Measurements from ENCODE around the gene FOXO6. TPM values are rescaled to one million over a fixed set of nuclear protein-coding genes. Genes with fewer than 3 reads are reported as not detected.
A peak's percentile ranks its signal among the peaks of the same experiment; 100 is the strongest.

FOXO6 gene
- total RNA-seq, 3 donors from 2014 or later: 0.20 to 0.22 TPM; not detected in 1

DNA sequence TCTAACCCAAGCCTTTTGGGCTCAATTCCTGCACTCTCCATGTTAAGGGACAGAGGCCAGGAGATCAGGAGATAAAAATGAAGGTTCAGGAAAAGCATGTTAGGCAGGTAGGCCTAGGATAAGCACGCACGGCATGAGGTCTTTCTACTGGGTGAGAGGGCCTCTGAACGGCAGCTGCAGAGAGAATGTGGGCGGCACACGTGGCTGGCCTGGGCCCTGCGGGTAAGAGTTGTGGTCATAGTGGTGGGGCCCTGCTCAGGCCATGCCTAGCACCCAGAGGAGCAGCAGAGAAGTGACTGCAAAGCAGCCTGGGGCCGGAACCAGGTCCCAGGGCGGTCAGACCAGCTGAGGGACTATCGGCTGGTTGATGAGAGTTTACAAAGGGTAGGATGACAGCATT, 7.5 kb upstream of the FOXO6 start:
- peaks cover 7% of the 10 kb centered on the region for H3K27me3 Mint-ChIP-seq (ENCODE audit: low read depth)
- no peaks in the 10 kb centered on the region for H3K36me3 Mint-ChIP-seq (ENCODE audit: insufficient read depth)
- no peak overlapping the region for H3K4me3 Mint-ChIP-seq
- H3K4me1 Mint-ChIP-seq (ENCODE audit: low read depth): no peaks in the 10 kb centered on the region
- DNase-seq (no peak), ATAC-seq (no peak)
- no peaks in the 10 kb centered on the region for H3K9me3 Mint-ChIP-seq

DNA sequence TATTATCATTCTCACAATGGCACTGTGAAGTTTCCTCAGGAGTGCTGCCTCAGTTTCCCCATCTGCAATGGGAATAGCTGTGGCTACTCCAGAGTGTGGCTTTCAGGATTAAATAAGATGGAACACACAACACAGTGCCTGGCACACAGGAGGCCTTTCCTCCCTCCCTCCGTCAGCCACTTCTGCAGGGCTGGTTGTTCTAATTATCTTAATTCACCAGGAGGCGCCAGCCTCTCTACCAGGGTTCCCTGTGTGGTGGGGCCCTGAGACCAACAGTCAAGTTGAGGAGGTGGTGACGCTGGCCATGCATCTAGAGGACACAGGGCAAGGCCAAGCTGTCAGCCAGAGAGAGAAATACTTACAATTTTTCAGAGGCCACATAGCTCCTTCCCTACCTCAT, 6.3 kb upstream of the FOXO6 start:
- no peaks in the 10 kb centered on the region for H3K36me3 Mint-ChIP-seq (ENCODE audit: insufficient read depth)
- DNase-seq (no peak), ATAC-seq (no peak)
- H3K4me3 Mint-ChIP-seq: no peak overlapping the region
- H3K9me3 Mint-ChIP-seq: no peaks in the 10 kb centered on the region
- H3K27me3 Mint-ChIP-seq (ENCODE audit: low read depth): peaks cover 8% of the 10 kb centered on the region
- no peaks in the 10 kb centered on the region for H3K4me1 Mint-ChIP-seq (ENCODE audit: low read depth)

DNA sequence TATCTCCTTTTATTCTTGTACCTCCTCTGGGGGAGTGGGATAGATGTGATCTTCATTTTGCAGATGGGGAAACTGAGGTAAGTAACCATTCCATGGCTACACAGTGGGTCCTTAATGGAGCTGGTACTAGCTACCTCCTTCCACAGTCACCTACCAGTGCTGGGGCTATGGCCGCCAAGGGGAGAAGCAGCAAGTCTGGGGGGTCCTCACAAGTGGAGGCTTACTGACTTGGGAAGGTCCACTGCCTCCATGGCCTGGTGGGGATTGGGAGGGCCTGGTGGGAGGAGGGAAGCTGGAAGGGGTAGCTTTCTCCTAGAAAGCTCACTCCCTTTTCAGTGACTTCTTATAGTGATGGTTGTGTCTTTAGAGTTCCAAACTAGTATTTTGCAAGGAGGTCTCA, 5.9 kb upstream of the FOXO6 start:
- H3K9me3 Mint-ChIP-seq: no peaks in the 10 kb centered on the region
- ATAC-seq (no peak), DNase-seq (no peak)
- H3K36me3 Mint-ChIP-seq (ENCODE audit: insufficient read depth): no peaks in the 10 kb centered on the region
- H3K4me3 Mint-ChIP-seq: no peak overlapping the region
- peaks cover 2% of the 10 kb centered on the region for H3K4me1 Mint-ChIP-seq (ENCODE audit: low read depth)
- peaks cover 8% of the 10 kb centered on the region for H3K27me3 Mint-ChIP-seq (ENCODE audit: low read depth)

DNA sequence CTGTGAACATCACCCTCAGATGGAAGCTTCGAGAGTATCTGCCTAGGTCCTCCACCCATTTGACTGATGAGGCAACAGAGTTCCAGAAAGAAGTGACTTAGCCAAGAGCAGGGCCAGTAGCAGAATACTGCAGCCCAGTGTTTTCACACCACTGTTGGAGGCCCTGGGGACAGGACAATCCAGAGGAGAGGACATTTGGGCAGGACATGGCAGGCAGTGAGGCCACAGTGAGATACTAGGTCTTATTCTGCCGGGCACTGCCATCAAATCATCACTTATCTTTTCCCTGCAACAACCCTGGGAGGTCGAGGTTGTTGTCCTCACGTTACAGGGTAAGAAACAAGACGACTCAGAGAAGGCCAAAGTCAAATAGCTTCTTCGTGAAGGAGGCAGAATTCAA, 5.5 kb upstream of the FOXO6 start:
- no peaks in the 10 kb centered on the region for H3K36me3 Mint-ChIP-seq (ENCODE audit: insufficient read depth)
- H3K27me3 Mint-ChIP-seq (ENCODE audit: low read depth): peaks cover 8% of the 10 kb centered on the region
- DNase-seq (no peak), ATAC-seq (no peak)
- no peak overlapping the region for H3K4me3 Mint-ChIP-seq
- H3K9me3 Mint-ChIP-seq: no peaks in the 10 kb centered on the region
- H3K4me1 Mint-ChIP-seq (ENCODE audit: low read depth): peaks cover 6% of the 10 kb centered on the region

DNA sequence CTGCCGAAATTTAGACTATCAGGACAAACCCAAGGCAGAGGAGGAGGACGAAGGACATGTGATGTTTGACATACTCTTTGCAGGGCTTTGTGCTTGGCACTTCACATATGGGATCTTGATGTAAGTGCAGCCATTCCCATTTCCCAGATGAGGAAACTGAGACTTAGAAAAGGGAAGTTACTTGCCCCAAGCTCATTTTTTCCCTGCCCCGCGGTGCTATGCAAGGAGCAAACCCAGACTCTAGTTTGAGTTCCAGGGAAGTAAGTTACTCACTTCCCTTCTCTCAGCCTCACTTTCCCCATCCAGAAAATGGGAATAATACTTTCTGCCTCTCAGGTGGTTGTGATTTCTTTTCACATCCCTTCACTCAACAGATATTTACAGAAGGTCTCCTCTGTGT, 4.5 kb upstream of the FOXO6 start:
- Mint-ChIP-seq H3K4me1 (ENCODE audit: low read depth) (peaks cover 6% of the 10 kb centered on the region), H3K9me3 (no peaks in the 10 kb centered on the region), H3K27me3 (ENCODE audit: low read depth) (peaks cover 8% of the 10 kb centered on the region), H3K4me3 (no peak overlapping the region), H3K36me3 (ENCODE audit: insufficient read depth) (no peaks in the 10 kb centered on the region)
- DNase-seq: no peak
- ATAC-seq: no peak

DNA sequence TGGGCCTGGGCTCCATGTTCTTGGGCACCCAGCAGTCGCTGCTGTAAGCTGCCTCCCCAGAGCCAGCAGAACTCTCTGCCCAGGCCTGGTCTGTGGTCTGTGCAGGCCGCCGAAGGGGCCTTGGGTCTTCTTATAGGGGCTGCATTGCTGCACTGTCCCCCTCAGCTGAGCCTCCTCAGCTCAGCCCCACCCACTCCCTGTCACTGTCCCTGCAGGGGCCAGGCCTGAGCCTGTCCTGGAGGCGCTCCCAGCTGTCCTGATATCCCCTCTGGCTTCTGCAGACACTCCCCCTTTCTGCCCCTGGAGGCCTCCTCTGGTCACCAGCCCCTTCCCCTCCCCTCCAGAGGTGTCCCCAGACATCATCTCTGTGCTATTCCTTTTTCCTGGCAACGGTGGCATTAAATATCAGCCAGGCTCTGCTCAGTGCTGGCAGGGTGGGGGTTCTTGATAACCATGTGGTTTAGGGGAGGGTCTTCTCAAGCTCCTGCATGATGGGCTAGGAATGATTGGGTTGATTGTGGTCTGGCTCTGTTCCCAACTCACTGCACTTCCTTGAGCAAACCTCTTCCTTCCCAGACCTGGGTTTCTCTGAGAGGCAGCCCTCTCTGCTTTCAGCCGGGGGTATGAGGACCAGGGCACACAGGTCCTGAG, 3.7 kb upstream of the FOXO6 start:
- no peaks in the 10 kb centered on the region for H3K9me3 Mint-ChIP-seq
- H3K4me1 Mint-ChIP-seq (ENCODE audit: low read depth): peaks cover 7% of the 10 kb centered on the region
- peaks cover 9% of the 10 kb centered on the region for H3K27me3 Mint-ChIP-seq (ENCODE audit: low read depth)
- no peaks in the 10 kb centered on the region for H3K36me3 Mint-ChIP-seq (ENCODE audit: insufficient read depth)
- no peak for DNase-seq
- ATAC-seq: no peak
- no peak overlapping the region for H3K4me3 Mint-ChIP-seq

DNA sequence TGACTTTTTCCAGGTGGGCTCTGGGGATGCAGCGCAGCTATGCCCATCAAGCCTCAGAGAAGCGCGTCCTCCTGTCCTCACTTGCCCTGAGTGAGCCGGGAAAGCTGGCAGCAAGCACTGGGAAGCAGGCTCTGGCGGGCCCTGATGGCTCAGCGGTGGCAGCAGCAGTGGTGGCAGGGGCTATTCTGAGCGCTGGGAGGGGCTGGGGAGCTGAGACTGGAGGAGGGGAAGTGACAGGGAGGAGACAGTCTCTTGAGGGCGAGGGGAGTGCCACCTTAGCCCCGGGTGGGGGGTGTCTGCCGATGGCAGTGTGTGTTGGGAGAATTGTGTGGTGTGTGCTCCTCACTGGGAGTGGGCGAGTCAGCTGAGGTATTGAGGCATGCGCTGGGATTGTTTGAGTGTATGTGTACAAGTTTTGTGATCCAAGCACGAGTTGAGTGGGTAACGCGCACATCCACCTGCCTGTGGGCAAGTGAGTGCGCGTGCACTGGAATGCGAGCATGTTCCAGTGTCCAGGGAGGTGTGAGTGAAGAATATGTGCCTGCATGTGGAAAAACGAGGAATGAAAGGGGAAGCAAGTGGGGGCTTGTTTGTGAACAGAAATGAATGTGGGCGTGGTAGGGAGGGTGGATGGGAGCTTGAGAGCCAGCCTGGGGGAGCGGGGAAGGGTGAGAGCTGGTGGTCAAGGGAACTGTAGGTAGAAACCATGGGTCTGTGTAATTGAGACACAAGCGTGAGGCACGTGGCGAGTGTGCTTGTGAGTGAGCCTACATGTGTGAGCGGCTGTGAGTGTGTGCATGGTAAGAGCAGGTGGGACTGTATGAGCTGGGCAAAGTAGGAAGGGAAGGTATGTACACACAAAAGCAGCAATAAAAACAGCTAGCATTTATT, 2.9 kb upstream of the FOXO6 start:
- ATAC-seq: no peak
- Mint-ChIP-seq H3K36me3 (ENCODE audit: insufficient read depth) (no peaks in the 10 kb centered on the region), H3K27me3 (ENCODE audit: low read depth) (peaks cover 17% of the 10 kb centered on the region), H3K4me3 (no peak overlapping the region), H3K9me3 (no peaks in the 10 kb centered on the region), H3K4me1 (ENCODE audit: low read depth) (peaks cover 13% of the 10 kb centered on the region)
- DNase-seq: no peak

DNA sequence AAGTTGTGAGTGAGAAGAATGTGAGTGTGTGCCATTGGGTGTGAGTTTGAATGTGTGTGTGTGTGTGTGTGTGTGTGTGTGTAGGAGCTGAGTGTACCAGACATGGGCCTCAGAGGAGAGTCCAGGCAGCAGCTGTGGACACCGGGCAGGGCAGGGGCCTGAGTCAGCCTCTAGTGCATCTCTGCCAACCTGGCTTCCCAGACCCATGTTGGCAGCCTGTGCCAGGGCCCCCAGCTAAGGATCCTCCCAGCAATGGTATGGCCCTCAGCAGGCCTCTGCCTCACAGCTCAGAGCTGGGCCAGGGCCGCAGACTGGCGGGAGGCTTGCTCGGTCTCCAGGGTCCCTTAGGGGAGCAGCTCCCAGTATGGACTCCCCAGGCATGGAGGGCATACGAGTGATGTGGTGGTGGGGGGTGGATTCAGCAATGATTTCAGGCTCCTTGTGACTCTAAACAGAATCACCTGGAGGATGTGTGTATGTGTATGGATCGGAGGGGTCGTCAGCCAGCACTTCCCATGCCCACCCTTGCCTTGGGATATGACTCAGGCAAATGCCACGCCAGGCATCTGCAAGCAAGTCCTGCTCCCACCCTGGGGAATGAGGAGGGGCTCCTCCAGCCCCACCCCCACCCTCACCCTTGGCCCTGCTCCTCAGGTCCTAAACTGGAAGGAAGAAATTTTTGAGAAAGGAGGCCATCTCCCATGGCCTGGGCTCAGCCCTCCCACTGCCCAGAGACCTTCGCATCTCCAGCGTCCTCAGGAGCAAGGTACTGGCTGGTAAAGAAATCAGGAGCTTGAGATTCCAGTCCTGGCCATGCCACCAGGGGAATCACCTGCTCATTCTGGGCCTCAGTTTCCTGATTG, 1.8 kb upstream of the FOXO6 start:
- Mint-ChIP-seq H3K4me1 (ENCODE audit: low read depth) (peaks cover 16% of the 10 kb centered on the region), H3K36me3 (ENCODE audit: insufficient read depth) (no peaks in the 10 kb centered on the region), H3K27me3 (ENCODE audit: low read depth) (peaks cover 24% of the 10 kb centered on the region), H3K4me3 (peak overlapping the region; percentile 42), H3K9me3 (no peaks in the 10 kb centered on the region)
- no peak for DNase-seq
- no peak for ATAC-seq

DNA sequence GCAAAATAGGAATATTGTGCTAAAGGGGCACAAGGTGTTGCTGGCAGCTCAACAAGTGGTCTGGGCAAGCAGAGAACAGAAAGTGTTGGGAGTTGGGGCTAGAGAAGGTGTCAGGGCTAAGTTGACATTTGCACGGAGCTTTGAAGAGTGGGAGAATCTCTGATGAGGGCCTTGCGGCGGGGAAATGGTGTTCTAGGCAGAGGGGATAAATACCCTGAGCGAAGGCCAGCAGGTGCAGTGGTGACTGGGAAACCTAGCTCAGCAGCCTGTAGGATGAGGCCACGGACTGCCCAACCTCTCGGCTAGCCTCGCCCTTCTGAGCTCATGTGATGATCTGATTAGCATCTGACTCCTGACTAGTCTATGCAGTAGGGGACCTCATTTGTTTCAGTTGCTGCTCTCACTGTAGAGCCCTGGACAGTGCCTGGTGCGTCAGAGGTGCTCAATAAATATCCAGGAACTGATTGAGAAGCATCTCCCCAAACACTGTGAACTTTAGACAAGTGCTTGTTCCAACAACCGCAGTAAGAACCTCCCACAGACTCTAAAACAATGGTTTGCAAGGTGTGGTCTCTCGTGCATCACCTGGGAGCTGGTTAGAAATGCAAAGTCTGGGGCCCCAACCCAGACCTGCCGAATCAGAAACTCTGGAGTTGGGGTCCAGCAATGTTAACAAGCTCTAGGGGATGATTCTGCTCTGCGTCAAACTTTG, 1.0 kb upstream of the FOXO6 start:
- Mint-ChIP-seq H3K4me3 (peak overlapping the region; percentile 73), H3K27me3 (ENCODE audit: low read depth) (peaks cover 31% of the 10 kb centered on the region), H3K9me3 (no peaks in the 10 kb centered on the region), H3K4me1 (ENCODE audit: low read depth) (peaks cover 16% of the 10 kb centered on the region), H3K36me3 (ENCODE audit: insufficient read depth) (no peaks in the 10 kb centered on the region)
- no peak for DNase-seq
- ATAC-seq: no peak

DNA sequence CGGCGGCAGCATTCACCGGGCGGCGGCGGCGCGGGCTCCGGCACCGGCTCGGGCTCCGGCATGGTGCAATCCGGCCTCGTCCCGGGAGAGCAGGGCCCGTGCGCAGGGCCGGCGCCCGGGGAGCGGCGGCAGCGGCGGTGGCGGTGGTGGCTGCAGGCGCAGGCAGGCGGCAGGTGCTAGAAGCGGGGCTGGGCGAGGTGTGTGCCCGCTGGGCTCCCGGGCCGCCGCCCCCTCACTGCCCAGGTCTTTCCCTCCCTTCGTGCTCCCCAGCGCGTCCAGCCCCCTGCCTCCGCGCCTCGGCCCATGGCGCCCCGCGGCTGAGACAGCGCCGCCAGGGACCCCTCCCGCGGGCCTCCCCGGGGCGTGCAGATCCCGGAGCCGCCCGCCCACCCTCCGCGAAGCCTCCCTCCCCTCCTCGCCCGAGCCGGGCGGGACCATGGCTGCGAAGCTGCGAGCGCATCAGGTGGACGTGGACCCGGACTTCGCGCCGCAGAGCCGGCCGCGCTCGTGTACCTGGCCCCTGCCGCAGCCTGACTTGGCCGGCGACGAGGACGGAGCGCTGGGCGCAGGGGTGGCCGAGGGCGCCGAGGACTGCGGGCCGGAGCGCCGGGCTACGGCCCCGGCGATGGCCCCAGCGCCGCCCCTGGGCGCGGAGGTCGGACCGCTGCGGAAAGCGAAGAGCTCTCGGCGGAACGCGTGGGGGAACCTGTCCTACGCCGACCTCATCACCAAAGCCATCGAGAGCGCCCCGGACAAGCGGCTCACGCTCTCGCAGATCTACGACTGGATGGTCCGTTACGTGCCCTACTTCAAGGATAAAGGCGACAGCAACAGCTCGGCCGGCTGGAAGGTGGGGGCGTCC, 492 bp downstream of the FOXO6 start:
- H3K36me3 Mint-ChIP-seq (ENCODE audit: insufficient read depth): no peaks in the 10 kb centered on the region
- no peak for DNase-seq
- peak overlapping the region; percentile 38 for H3K4me3 Mint-ChIP-seq
- peaks cover 16% of the 10 kb centered on the region for H3K4me1 Mint-ChIP-seq (ENCODE audit: low read depth)
- H3K27me3 Mint-ChIP-seq (ENCODE audit: low read depth): peaks cover 31% of the 10 kb centered on the region
- ATAC-seq: peak; percentile 31 to 35
- H3K9me3 Mint-ChIP-seq: no peaks in the 10 kb centered on the region

DNA sequence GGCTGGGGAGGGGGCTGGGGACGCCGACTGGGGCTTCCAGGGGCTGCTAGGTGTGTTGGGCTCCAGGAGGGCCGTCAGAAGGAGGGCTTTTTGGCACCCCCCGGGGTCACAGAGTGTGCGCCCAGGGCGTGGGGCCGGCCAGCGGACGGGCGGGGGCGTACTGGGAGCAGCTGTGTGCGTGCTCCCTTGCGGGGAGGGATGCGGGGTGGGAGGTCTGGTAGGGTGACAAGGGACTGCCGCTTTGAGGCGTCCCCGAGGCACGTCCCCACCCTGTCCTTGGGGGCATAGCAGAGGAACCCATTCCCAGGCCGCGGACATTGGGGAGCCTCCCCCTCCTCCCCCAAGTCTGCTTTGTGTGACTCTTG, 1.1 kb downstream of the FOXO6 start:
- no peaks in the 10 kb centered on the region for H3K36me3 Mint-ChIP-seq (ENCODE audit: insufficient read depth)
- H3K27me3 Mint-ChIP-seq (ENCODE audit: low read depth): peaks cover 35% of the 10 kb centered on the region
- H3K4me1 Mint-ChIP-seq (ENCODE audit: low read depth): peaks cover 20% of the 10 kb centered on the region
- peak overlapping the region; percentile 47 for H3K4me3 Mint-ChIP-seq
- ATAC-seq (no peak), DNase-seq (no peak)
- H3K9me3 Mint-ChIP-seq: no peaks in the 10 kb centered on the region

DNA sequence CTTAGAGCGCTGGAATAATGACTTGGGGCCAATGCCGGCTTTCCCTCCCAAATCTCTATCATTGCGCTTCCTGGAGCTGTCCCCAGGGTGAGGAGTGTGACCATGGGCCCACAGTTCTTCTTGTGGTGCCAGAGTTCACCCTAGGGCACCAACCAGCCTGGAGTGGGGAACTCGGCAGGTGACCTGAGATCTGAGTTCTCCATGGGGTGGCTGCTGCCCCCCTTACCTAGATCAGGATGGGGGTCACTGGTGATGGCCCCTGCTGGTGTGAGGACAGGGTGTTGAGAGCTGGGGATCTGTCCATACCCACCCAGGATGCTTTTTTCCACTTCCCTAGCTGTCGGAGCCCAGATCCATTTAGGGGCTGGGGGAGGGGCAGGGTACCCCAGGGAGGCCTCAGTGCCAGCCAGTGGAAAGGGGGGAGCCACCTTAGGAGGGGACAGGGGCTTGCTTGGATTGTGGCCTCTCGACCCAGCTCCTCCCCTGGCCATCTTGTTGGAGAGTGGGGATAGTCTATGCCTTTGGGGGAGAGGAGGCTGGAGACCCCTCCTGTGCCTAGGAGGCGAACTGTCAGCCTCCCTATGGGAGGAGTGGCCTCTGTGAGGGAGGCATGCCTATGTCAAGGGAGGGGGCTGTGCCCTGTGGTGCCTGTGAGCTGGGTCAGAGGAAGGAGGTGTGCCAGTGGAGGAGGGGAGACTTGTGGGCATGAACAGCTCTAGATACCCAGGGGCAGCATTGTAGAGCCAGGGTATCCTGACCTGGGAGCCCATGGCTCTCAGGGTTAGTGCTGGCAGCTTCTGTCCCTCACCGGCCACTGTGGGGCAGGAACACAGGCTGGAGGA, 1.7 kb downstream of the FOXO6 start:
- H3K36me3 Mint-ChIP-seq (ENCODE audit: insufficient read depth): no peaks in the 10 kb centered on the region
- no peak for ATAC-seq
- H3K27me3 Mint-ChIP-seq (ENCODE audit: low read depth): peaks cover 42% of the 10 kb centered on the region
- peak overlapping the region; percentile 47 for H3K4me3 Mint-ChIP-seq
- peaks cover 22% of the 10 kb centered on the region for H3K4me1 Mint-ChIP-seq (ENCODE audit: low read depth)
- no peaks in the 10 kb centered on the region for H3K9me3 Mint-ChIP-seq
- no peak for DNase-seq
